HepG2 (cell line): ENCODE data around the gene ZNF653. TPM values are rescaled to one million over a fixed set of nuclear protein-coding genes. Genes with fewer than 3 reads are reported as not detected.

ENCODE experiments used
- EZH2 ChIP-seq: conservative IDR thresholded peaks from 2 replicates; pipeline ENCODE4 v1.6.1; 2012; ENCODE audit warnings: mild to moderate bottlenecking, low read depth, low read length, moderate library complexity
- GTF2F1 ChIP-seq: fragments of 150-350 bp; IDR thresholded peaks from 2 replicates; pipeline ENCODE4 v1.6.1; 2014; ENCODE audit warnings: low read length
- LRRFIP1 ChIP-seq: sonication (generic); formaldehyde crosslinking; conservative IDR thresholded peaks from 2 replicates; pipeline ENCODE4 v1.4.0; 2020; ENCODE audit warnings: missing genetic modification reagents
- MAFG ChIP-seq: sonication (generic); formaldehyde crosslinking; IDR thresholded peaks from 2 replicates; pipeline ENCODE4 v1.5.1; 2020; ENCODE audit warnings: mild to moderate bottlenecking, missing genetic modification reagents
- MTF1 ChIP-seq: sonication (generic); formaldehyde crosslinking; IDR thresholded peaks from 2 replicates; pipeline ENCODE4 v1.5.0; 2020; ENCODE audit warnings: missing genetic modification reagents
- MYC ChIP-seq: sonication (generic); formaldehyde crosslinking; IDR thresholded peaks from 2 replicates; pipeline ENCODE4 v1.9.0; 2021; ENCODE audit warnings: missing genetic modification reagents, borderline replicate concordance
- PHF20 ChIP-seq: sonication (generic); formaldehyde crosslinking; IDR thresholded peaks from 2 replicates; pipeline ENCODE4 v1.5.0; 2020; ENCODE audit warnings: mild to moderate bottlenecking, missing genetic modification reagents
- SIN3B ChIP-seq: fragments of 150-350 bp; IDR thresholded peaks from 2 replicates; pipeline ENCODE4 v1.6.1; 2014; ENCODE audit warnings: low read length
- TBX3 ChIP-seq: fragments of 450-650 bp; IDR thresholded peaks from 2 replicates; pipeline ENCODE4 v1.6.1; 2017; ENCODE audit warnings: antibody characterized with exemption, mild to moderate bottlenecking, inconsistent platforms, borderline replicate concordance
- ZBTB2 ChIP-seq: sonication (generic); formaldehyde crosslinking; IDR thresholded peaks from 2 replicates; pipeline ENCODE4 v1.8.0; 2022; ENCODE audit warnings: low read depth, missing genetic modification reagents
- ZNF367 ChIP-seq: sonication (generic); formaldehyde crosslinking; IDR thresholded peaks from 2 replicates; pipeline ENCODE4 v1.4.0; 2020; ENCODE audit warnings: missing genetic modification reagents, borderline replicate concordance
- ZNF484 ChIP-seq: sonication (generic); formaldehyde crosslinking; IDR thresholded peaks from 2 replicates; pipeline ENCODE4 v1.5.1; 2020; ENCODE audit warnings: mild to moderate bottlenecking, low read depth, missing genetic modification reagents, borderline replicate concordance
- ZNF513 ChIP-seq: sonication (generic); formaldehyde crosslinking; conservative IDR thresholded peaks from 2 replicates; pipeline ENCODE4 v1.5.0; 2020; ENCODE audit warnings: missing genetic modification reagents
- ZNF784 ChIP-seq: sonication (generic); formaldehyde crosslinking; IDR thresholded peaks from 2 replicates; pipeline ENCODE4 v1.5.1; 2020; ENCODE audit warnings: missing genetic modification reagents, mild to moderate bottlenecking, borderline replicate concordance
- ZNF790 ChIP-seq: sonication (generic); formaldehyde crosslinking; IDR thresholded peaks from 2 replicates; pipeline ENCODE4 v1.8.0; 2022; ENCODE audit warnings: missing genetic modification reagents, mild to moderate bottlenecking, borderline replicate concordance
- ZUFSP ChIP-seq: sonication (generic); formaldehyde crosslinking; IDR thresholded peaks from 2 replicates; pipeline ENCODE4 v1.9.0; 2021; ENCODE audit warnings: missing genetic modification reagents, mild to moderate bottlenecking, borderline replicate concordance
- polyA plus RNA-seq, 8 experiments: library from polyadenylated mRNA; depleted of rRNA in 3 of 8; stranded (reverse) in 7 of 8; unstranded in 1 of 8; fragments of >200 nt; fragmentation: Illumina TruSeq in 4 of 8; extraction: Trizol in 4 of 8; gene quantifications; 2 replicates each; pipeline versions ENCODE4 v1.2.1 to v1.2.3, GENCODE V29; 2011 to 2016; ENCODE audit warnings: low read depth in 4 of 8, missing spikeins in 1 of 8, mixed read lengths in 1 of 8; ENCODE audit not compliant: insufficient read depth in 1 of 8
- total RNA-seq, 5 experiments: library from RNA; depleted of rRNA; stranded (reverse); fragments of >200 nt; fragmentation: Illumina TruSeq; extraction: Trizol; gene quantifications; 2 replicates each; pipeline ENCODE4 v1.2.3, GENCODE V29; 2016; ENCODE audit warnings: low read depth in 1 of 5
- TF ChIP-seq, protein P1 (sequence below): sonication (generic); formaldehyde crosslinking; IDR thresholded peaks from 2 replicates; pipeline ENCODE4 v1.4.0; 2020; ENCODE audit warnings: missing genetic modification reagents

Gene ZNF653
- total and polyA plus RNA-seq, 2 of the 13 experiments (the other 11 are each of a cell fraction or from before 2014, with no cell fraction given): 4.7 to 7.1 TPM

- TF ChIP-seq ZNF513 (no peak), EZH2 (no peak), ZUFSP (CRISPR knock-in tag) (no peak), SIN3B (no peak), ZNF367 (no peak), MAFG (CRISPR knock-in tag) (no peak), MYC (CRISPR knock-in tag) (peak; percentile 38; the same call in 1 of the 2 replicates), MTF1 (CRISPR knock-in tag) (no peak), TBX3 (no peak), ZNF784 (CRISPR knock-in tag) (peak; percentile 35; the same call in 1 of the 2 replicates), ZBTB2 (CRISPR knock-in tag) (no peak), LRRFIP1 (CRISPR knock-in tag) (no peak), ZNF484 (CRISPR knock-in tag) (no peak), GTF2F1 (no peak), ZNF790 (CRISPR knock-in tag) (no peak), PHF20 (CRISPR knock-in tag) (no peak)
- TF ChIP-seq, protein P1, sequence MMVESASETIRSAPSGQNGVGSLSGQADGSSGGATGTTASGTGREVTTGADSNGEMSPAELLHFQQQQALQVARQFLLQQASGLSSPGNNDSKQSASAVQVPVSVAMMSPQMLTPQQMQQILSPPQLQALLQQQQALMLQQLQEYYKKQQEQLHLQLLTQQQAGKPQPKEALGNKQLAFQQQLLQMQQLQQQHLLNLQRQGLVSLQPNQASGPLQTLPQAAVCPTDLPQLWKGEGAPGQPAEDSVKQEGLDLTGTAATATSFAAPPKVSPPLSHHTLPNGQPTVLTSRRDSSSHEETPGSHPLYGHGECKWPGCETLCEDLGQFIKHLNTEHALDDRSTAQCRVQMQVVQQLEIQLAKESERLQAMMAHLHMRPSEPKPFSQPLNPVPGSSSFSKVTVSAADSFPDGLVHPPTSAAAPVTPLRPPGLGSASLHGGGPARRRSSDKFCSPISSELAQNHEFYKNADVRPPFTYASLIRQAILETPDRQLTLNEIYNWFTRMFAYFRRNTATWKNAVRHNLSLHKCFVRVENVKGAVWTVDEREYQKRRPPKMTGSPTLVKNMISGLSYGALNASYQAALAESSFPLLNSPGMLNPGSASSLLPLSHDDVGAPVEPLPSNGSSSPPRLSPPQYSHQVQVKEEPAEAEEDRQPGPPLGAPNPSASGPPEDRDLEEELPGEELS (CRISPR knock-in tag): no peak; the same call in 1 of the 2 replicates
These were observed 30.4 kb upstream of the ZNF653 start (continued) for GRCh38 chr19:11535792-11536595.
